Progenitor cell of endocrine pancreas (in vitro differentiated cells): Measurements from ENCODE around the gene OR5B3. TPM values are rescaled to one million over a fixed set of nuclear protein-coding genes. Genes with fewer than 3 reads are reported as not detected.
"Not testable (repeated sequence)": the region's sequence is repeated elsewhere in the genome, so short reads cannot be mapped to it uniquely, and the experiment has no call there.

Experiments used
- DNase-seq: peaks from one replicate; pipeline ENCODE4 v3.0.0; 2021; ENCODE audit warnings: low spot score; ENCODE audit not compliant: unreplicated experiment
- H3K27ac Mint-ChIP-seq: 2 replicates; pipeline ENCODE4 v1.8.0; 2021; ENCODE audit warnings: mild to moderate bottlenecking, moderate library complexity, mixed read lengths
- H3K27me3 Mint-ChIP-seq: 2 replicates; pipeline ENCODE4 v1.8.0; 2021; ENCODE audit warnings: mixed read lengths
- H3K36me3 Mint-ChIP-seq: 2 replicates; pipeline ENCODE4 v1.8.0; 2022; ENCODE audit warnings: mixed read lengths; ENCODE audit not compliant: insufficient read depth
- H3K4me1 Mint-ChIP-seq: 2 replicates; pipeline ENCODE4 v1.8.0; 2021; ENCODE audit warnings: low read depth, mixed read lengths
- H3K4me3 Mint-ChIP-seq: 2 replicates; pipeline ENCODE4 v1.8.0; 2021; ENCODE audit warnings: low read depth, mild to moderate bottlenecking, moderate library complexity, mixed read lengths
- H3K9me3 Mint-ChIP-seq: 2 replicates; pipeline ENCODE4 v1.8.0; 2021; ENCODE audit warnings: low read depth, mixed read lengths
- total RNA-seq: library from RNA; stranded (reverse); gene quantifications from 2 replicates; pipeline ENCODE4 v1.2.1, GENCODE V29; 2021
- TF ChIP-seq, protein P1 (sequence below): fragments of 200-600 bp; sonication (generic); IDR thresholded peaks from one replicate; pipeline ENCODE4 v1.5.0; 2021; ENCODE audit warnings: antibody characterized with exemption, mild to moderate bottlenecking; ENCODE audit not compliant: unreplicated experiment

OR5B3 gene
- total RNA-seq, 1 donor from 2014 or later = not detected

DNA sequence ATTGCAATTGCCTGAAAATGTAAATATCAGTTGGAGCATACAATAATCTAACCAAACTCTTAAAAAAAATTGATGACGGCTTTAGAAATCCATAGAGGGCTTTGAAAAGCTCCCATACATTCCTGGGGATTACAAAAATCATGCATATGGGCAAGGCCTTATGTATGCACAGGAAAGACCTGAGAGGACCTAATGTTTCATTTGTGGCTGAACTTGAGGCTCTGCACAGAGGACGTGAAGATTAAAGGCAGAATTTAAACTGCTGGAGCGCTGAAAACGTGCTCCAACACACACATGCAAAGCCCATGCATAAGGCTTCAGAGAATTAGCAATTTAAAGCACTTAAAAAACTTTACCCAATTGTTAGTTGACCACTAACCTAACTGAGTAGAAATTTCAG, 31.8 kb upstream of the OR5B3 start:
- Mint-ChIP-seq H3K9me3 (peaks cover 7% of the 10 kb centered on the region), H3K36me3 (no peaks in the 10 kb centered on the region), H3K4me1 (no peaks in the 10 kb centered on the region), H3K27me3 (no peaks in the 10 kb centered on the region), H3K27ac (no peak overlapping the region), H3K4me3 (no peak overlapping the region)
- DNase-seq = no peak
- TF ChIP-seq, protein P1, sequence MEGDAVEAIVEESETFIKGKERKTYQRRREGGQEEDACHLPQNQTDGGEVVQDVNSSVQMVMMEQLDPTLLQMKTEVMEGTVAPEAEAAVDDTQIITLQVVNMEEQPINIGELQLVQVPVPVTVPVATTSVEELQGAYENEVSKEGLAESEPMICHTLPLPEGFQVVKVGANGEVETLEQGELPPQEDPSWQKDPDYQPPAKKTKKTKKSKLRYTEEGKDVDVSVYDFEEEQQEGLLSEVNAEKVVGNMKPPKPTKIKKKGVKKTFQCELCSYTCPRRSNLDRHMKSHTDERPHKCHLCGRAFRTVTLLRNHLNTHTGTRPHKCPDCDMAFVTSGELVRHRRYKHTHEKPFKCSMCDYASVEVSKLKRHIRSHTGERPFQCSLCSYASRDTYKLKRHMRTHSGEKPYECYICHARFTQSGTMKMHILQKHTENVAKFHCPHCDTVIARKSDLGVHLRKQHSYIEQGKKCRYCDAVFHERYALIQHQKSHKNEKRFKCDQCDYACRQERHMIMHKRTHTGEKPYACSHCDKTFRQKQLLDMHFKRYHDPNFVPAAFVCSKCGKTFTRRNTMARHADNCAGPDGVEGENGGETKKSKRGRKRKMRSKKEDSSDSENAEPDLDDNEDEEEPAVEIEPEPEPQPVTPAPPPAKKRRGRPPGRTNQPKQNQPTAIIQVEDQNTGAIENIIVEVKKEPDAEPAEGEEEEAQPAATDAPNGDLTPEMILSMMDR = no peak

- Mint-ChIP-seq H3K9me3 (peaks cover 9% of the 10 kb centered on the region), H3K27ac (no peak overlapping the region), H3K27me3 (no peaks in the 10 kb centered on the region), H3K4me3 (no peak overlapping the region), H3K4me1 (no peaks in the 10 kb centered on the region), H3K36me3 (no peaks in the 10 kb centered on the region)
- DNase-seq = no peak
- TF ChIP-seq, protein P1 = no peak
Measured at GRCh38 chr11:58434217-58434616, 27.5 kb upstream of the OR5B3 start.

GRCh38 chr11:58433638-58434203, 27.0 kb upstream of the OR5B3 start:
- Mint-ChIP-seq H3K9me3 (peaks cover 14% of the 10 kb centered on the region), H3K4me1 (no peaks in the 10 kb centered on the region), H3K27me3 (no peaks in the 10 kb centered on the region), H3K36me3 (no peaks in the 10 kb centered on the region), H3K4me3 (no peak overlapping the region), H3K27ac (no peak overlapping the region)
- TF ChIP-seq, protein P1 = no peak
- no peak for DNase-seq

GRCh38 chr11:58429273-58429672, 22.6 kb upstream of the OR5B3 start:
- Mint-ChIP-seq H3K4me1 (no peaks in the 10 kb centered on the region), H3K27ac (no peak overlapping the region), H3K27me3 (no peaks in the 10 kb centered on the region), H3K4me3 (no peak overlapping the region), H3K9me3 (peaks cover 7% of the 10 kb centered on the region), H3K36me3 (no peaks in the 10 kb centered on the region)
- no peak for DNase-seq
- TF ChIP-seq, protein P1 = no peak

DNA sequence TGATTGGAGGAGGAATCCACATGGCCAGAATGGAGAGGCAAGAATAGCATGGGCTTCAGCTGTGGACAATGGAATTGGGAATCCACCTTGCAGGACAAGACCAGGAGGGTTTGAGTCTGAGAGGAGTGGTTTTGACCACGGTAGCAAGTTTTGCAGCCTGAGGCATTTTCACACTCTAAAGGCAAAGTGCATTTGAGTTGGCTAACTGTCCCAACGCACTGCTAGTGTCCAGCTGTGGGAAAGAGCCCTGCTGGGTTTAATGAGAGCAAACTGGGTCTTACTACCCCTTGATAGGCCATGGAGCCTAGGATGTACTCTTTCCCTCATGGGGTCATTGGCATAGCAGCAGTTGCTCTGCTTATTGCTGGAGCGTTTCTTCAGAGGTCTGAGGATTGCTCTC, 21.3 kb upstream of the OR5B3 start, which contains the start of gene OR5B2:
TSS of gene OR5B2 (minus strand) at position 101 of the 400 bp plus-strand sequence. CDS start 4,860 bp downstream, outside the sequence.
- no peak for DNase-seq
- H3K4me1 Mint-ChIP-seq = no peaks in the 10 kb centered on the region
- H3K36me3 Mint-ChIP-seq = no peaks in the 10 kb centered on the region
- H3K4me3 Mint-ChIP-seq = no peak within 1 kb of the TSS
- TF ChIP-seq, protein P1 = no peak
- H3K27me3 Mint-ChIP-seq = no peaks in the 10 kb centered on the region
- no peak within 1 kb of the TSS for H3K27ac Mint-ChIP-seq
- H3K9me3 Mint-ChIP-seq = peaks cover 7% of the 10 kb centered on the region

GRCh38 chr11:58399622-58400021, 7.1 kb downstream of the OR5B3 start:
- H3K27me3 Mint-ChIP-seq, H3K4me3 Mint-ChIP-seq, H3K36me3 Mint-ChIP-seq, H3K4me1 Mint-ChIP-seq, H3K27ac Mint-ChIP-seq, H3K9me3 Mint-ChIP-seq, DNase-seq: not testable (repeated sequence)
